Measurements from ENCODE around the gene ZNF304. TPM values are rescaled to one million over a fixed set of nuclear protein-coding genes. Genes with fewer than 3 reads are reported as not detected.

The ZNF304 gene
- total RNA-seq, 1 experiment from 2014 or later, result 10.6 TPM

- DNase-seq, result peak; percentile 97
- H3K36me3 ChIP-seq, result peaks cover 29% of the 10 kb centered on the region
- H3K4me3 ChIP-seq, result peak within 1 kb of the TSS; percentile 95
- peaks cover 9% of the 10 kb centered on the region for H3K9me3 ChIP-seq
- H3K27me3 ChIP-seq, result no peaks in the 10 kb centered on the region
Measured at GRCh38 chr19:57389730-57390598, 38.9 kb downstream of the ZNF304 start, which contains the start of gene ZNF548. Gene ZNF548 (plus strand): TSS chr19:57389854. CDS start chr19:57390100, 246 bp downstream.

GRCh38 chr19:57395710-57396109 is 44.6 kb downstream of the ZNF304 start:
- H3K36me3 ChIP-seq, result peaks cover 72% of the 10 kb centered on the region
- H3K9me3 ChIP-seq, result peaks cover 27% of the 10 kb centered on the region
- no peak overlapping the region for H3K4me3 ChIP-seq
- DNase-seq, result no peak
- no peaks in the 10 kb centered on the region for H3K27me3 ChIP-seq

- peaks cover 60% of the 10 kb centered on the region for H3K36me3 ChIP-seq
- peaks cover 25% of the 10 kb centered on the region for H3K9me3 ChIP-seq
- H3K27me3 ChIP-seq, result no peaks in the 10 kb centered on the region
- DNase-seq, result no peak
- H3K4me3 ChIP-seq, result no peak overlapping the region
Measured at GRCh38 chr19:57398868-57399267, 47.8 kb downstream of the ZNF304 start.

- Histone ChIP-seq H3K9me3 (peaks cover 15% of the 10 kb centered on the region), H3K4me3 (no peak overlapping the region), H3K27me3 (no peaks in the 10 kb centered on the region), H3K36me3 (peaks cover 19% of the 10 kb centered on the region)
- no peak for DNase-seq
Measured at GRCh38 chr19:57403737-57404563, 52.9 kb downstream of the ZNF304 start.

- Histone ChIP-seq H3K9me3 (no peaks in the 10 kb centered on the region), H3K4me3 (no peak overlapping the region), H3K36me3 (peaks cover 7% of the 10 kb centered on the region), H3K27me3 (no peaks in the 10 kb centered on the region)
- DNase-seq, result peak; percentile 45
Measured at GRCh38 chr19:57406516-57407123, 55.5 kb downstream of the ZNF304 start.

Other genes starting within 250 kb of the ZNF304 start
- gene USP29, start 231.3 kb upstream of the ZNF304 start, total RNA-seq (2014; rRNA removed; shearing (Covaris generic); ENCODE audit: low replicate concordance), result not detected in 2 replicates
- gene ZIM3, start 206.1 kb upstream of the ZNF304 start, total RNA-seq (2014; rRNA removed; shearing (Covaris generic); ENCODE audit: low replicate concordance), result not detected in 2 replicates
- not detected in 2 replicates for gene DUXA, start 183.8 kb upstream of the ZNF304 start, total RNA-seq (2014; rRNA removed; shearing (Covaris generic); ENCODE audit: low replicate concordance)
- 11.2 and 24.6 TPM in 2 replicates for gene ZNF264, start 159.8 kb upstream of the ZNF304 start, total RNA-seq (2014; rRNA removed; shearing (Covaris generic); ENCODE audit: low replicate concordance)
- 0.39 and 0.46 TPM in 2 replicates for gene AURKC, start 120.2 kb upstream of the ZNF304 start, total RNA-seq (2014; rRNA removed; shearing (Covaris generic); ENCODE audit: low replicate concordance)
- 7.7 and 12.7 TPM in 2 replicates for gene ZNF805, start 110.6 kb upstream of the ZNF304 start, total RNA-seq (2014; rRNA removed; shearing (Covaris generic); ENCODE audit: low replicate concordance)
- gene ZNF460, start 70.8 kb upstream of the ZNF304 start, total RNA-seq (2014; rRNA removed; shearing (Covaris generic); ENCODE audit: low replicate concordance), result 24.9 and 37.9 TPM in 2 replicates
- 7.6 and 10.0 TPM in 2 replicates for gene ZNF543, start 30.8 kb upstream of the ZNF304 start, total RNA-seq (2014; rRNA removed; shearing (Covaris generic); ENCODE audit: low replicate concordance)
- gene TRAPPC2B, start 12.3 kb downstream of the ZNF304 start, total RNA-seq (2014; rRNA removed; shearing (Covaris generic); ENCODE audit: low replicate concordance), result 13.6 and 42.5 TPM in 2 replicates
- gene ZNF547, start 12.3 kb downstream of the ZNF304 start, total RNA-seq (2014; rRNA removed; shearing (Covaris generic); ENCODE audit: low replicate concordance), result 6.5 and 10.6 TPM in 2 replicates
- 7.7 and 17.8 TPM in 2 replicates for gene ZNF548, start 38.6 kb downstream of the ZNF304 start, total RNA-seq (2014; rRNA removed; shearing (Covaris generic); ENCODE audit: low replicate concordance)
- gene ZNF17, start 59.9 kb downstream of the ZNF304 start, total RNA-seq (2014; rRNA removed; shearing (Covaris generic); ENCODE audit: low replicate concordance), result 7.9 and 15.9 TPM in 2 replicates
- gene ZNF749, start 84.1 kb downstream of the ZNF304 start, total RNA-seq (2014; rRNA removed; shearing (Covaris generic); ENCODE audit: low replicate concordance), result 15.6 and 15.9 TPM in 2 replicates
- not detected in 2 replicates for gene VN1R1, start 105.9 kb downstream of the ZNF304 start, total RNA-seq (2014; rRNA removed; shearing (Covaris generic); ENCODE audit: low replicate concordance)
- 3.3 and 4.7 TPM in 2 replicates for gene ZNF772, start 126.3 kb downstream of the ZNF304 start, total RNA-seq (2014; rRNA removed; shearing (Covaris generic); ENCODE audit: low replicate concordance)
- 8.7 and 26.1 TPM in 2 replicates for gene ZNF419, start 136.5 kb downstream of the ZNF304 start, total RNA-seq (2014; rRNA removed; shearing (Covaris generic); ENCODE audit: low replicate concordance)
- 8.6 and 22.8 TPM in 2 replicates for gene ZNF773, start 148.7 kb downstream of the ZNF304 start, total RNA-seq (2014; rRNA removed; shearing (Covaris generic); ENCODE audit: low replicate concordance)
- gene ZNF549, start 176.1 kb downstream of the ZNF304 start, total RNA-seq (2014; rRNA removed; shearing (Covaris generic); ENCODE audit: low replicate concordance), result 2.2 and 5.0 TPM in 2 replicates
- 4.2 and 5.1 TPM in 2 replicates for gene ZNF550, start 208.6 kb downstream of the ZNF304 start, total RNA-seq (2014; rRNA removed; shearing (Covaris generic); ENCODE audit: low replicate concordance)
- 7.7 and 9.1 TPM in 2 replicates for gene ZNF416, start 227.6 kb downstream of the ZNF304 start, total RNA-seq (2014; rRNA removed; shearing (Covaris generic); ENCODE audit: low replicate concordance)
- gene ZIK1, start 232.9 kb downstream of the ZNF304 start, total RNA-seq (2014; rRNA removed; shearing (Covaris generic); ENCODE audit: low replicate concordance), result not detected in 2 replicates
- 3.4 and 9.4 TPM in 2 replicates for gene ZNF530, start 248.6 kb downstream of the ZNF304 start, total RNA-seq (2014; rRNA removed; shearing (Covaris generic); ENCODE audit: low replicate concordance)

Measured in MG63 (cell line).